DOHH2 (cell line): Measurements from ENCODE around the gene TRIM38.
"Not testable (repeated sequence)": the region's sequence is repeated elsewhere in the genome, so short reads cannot be mapped to it uniquely, and the experiment has no call there.

Experiments
- CTCF ChIP-seq: fragments of 200-600 bp; sonication (generic); IDR thresholded peaks from one replicate; pipeline ENCODE4 v1.5.1; 2014; ENCODE audit warnings: antibody characterized with exemption, mild to moderate bottlenecking, low read depth, low read length; ENCODE audit not compliant: poor library complexity, severe bottlenecking
- EZH2phosphoT487 ChIP-seq: fragments of 200-600 bp; sonication (generic); IDR thresholded peaks from 2 replicates; pipeline ENCODE4 v1.6.1; 2017; ENCODE audit warnings: borderline replicate concordance, mild to moderate bottlenecking, antibody characterized with exemption, low read length, moderate library complexity, mixed read lengths

- TF ChIP-seq CTCF, EZH2phosphoT487: not testable (repeated sequence)
Observed at GRCh38 chr6:25999225-25999624, 36.6 kb downstream of the TRIM38 start.
